MM.1S (cell line): ENCODE data around the gene LY9.

Source experiments
- EZH2 ChIP-seq: fragments of 300-600 bp; sonication (generic); optimal IDR thresholded peaks from 2 replicates; pipeline ENCODE3; 2017; ENCODE audit warnings: low read depth, mild to moderate bottlenecking, antibody characterized with exemption, low read length, mixed read lengths
- EZH2phosphoT487 ChIP-seq: fragments of 300-600 bp; sonication (generic); IDR thresholded peaks from 2 replicates; pipeline ENCODE4 v1.6.1; 2018; ENCODE audit warnings: antibody characterized with exemption, low read length
- TF ChIP-seq, protein P1 (sequence below): fragments of 300-600 bp; sonication (generic); IDR thresholded peaks from 2 replicates; pipeline ENCODE4 v1.5.1; 2016; ENCODE audit warnings: antibody characterized with exemption, low read length, mixed read lengths

DNA sequence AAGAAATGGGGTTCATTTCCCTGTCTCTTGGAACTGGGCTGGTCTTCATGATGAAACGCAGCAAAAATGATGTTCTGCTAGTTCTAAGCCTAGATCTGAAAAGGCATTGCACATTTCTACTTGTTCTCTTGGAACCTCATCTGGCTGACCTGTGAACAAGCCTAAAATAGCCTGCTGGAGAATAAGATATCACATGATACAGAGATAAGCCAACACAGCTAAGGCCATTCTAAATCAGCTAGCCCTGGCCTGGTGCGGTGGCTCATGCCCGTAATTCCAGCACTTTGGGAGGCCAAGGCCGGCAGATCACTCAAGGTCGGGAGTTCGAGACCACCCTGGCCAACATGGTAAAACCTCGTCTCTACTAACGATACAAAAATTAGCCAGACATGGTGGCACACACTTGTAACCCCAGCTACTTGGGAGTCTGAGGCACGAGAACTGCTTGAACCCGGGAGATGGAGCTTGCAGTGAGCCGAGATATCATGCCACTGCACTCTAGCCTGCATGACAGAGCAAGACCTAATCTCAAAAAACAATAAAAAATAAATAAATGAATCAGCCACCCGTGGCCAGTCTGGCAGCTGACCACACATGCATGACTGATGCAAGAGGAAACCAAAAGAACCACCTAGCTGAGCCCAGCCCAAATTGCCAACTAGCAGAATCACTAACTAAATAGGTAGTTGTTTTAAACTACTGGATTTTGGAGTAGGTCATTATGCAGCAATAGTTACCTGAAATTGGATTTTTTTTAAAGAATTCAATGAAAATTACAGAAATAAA lies 48.7 kb downstream of the LY9 start:
- TF ChIP-seq, protein P1, sequence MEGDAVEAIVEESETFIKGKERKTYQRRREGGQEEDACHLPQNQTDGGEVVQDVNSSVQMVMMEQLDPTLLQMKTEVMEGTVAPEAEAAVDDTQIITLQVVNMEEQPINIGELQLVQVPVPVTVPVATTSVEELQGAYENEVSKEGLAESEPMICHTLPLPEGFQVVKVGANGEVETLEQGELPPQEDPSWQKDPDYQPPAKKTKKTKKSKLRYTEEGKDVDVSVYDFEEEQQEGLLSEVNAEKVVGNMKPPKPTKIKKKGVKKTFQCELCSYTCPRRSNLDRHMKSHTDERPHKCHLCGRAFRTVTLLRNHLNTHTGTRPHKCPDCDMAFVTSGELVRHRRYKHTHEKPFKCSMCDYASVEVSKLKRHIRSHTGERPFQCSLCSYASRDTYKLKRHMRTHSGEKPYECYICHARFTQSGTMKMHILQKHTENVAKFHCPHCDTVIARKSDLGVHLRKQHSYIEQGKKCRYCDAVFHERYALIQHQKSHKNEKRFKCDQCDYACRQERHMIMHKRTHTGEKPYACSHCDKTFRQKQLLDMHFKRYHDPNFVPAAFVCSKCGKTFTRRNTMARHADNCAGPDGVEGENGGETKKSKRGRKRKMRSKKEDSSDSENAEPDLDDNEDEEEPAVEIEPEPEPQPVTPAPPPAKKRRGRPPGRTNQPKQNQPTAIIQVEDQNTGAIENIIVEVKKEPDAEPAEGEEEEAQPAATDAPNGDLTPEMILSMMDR = no peak
- TF ChIP-seq EZH2phosphoT487 (no peak), EZH2 (no peak)
